Testis (tissue), 3 donors: ENCODE data around the gene GALNT18. TPM values are rescaled to one million over a fixed set of nuclear protein-coding genes. Genes with fewer than 3 reads are reported as not detected.

Source experiments
- DNase-seq: peaks from one replicate; pipeline ENCODE4 v3.0.0-alpha.2; 2019
- H3K27ac ChIP-seq, 2 donors: fragments of 200-600 bp; sonication (generic); one replicate each; pipeline ENCODE4 v1.5.1; 2019
- H3K27me3 ChIP-seq: fragments of 200-600 bp; sonication (generic); one replicate; pipeline ENCODE4 v1.5.1; 2019
- H3K36me3 ChIP-seq: fragments of 200-600 bp; sonication (generic); one replicate; pipeline ENCODE4 v1.5.1; 2017; ENCODE audit warnings: low read depth; ENCODE audit errors: missing control alignments
- H3K4me1 ChIP-seq: fragments of 200-600 bp; sonication (generic); one replicate; pipeline ENCODE4 v1.5.1; 2019
- H3K4me3 ChIP-seq, 2 donors: fragments of 200-600 bp; sonication (generic); one replicate each; pipeline ENCODE4 v1.5.1; 2017 to 2019
- H3K9me3 ChIP-seq: fragments of 200-600 bp; sonication (generic); one replicate; pipeline ENCODE4 v1.5.1; 2017
- CTCF ChIP-seq, 3 experiments: fragments of 450-650 bp in 2 of 3; fragments of 200-600 bp in 1 of 3; sonication (generic) in 1 of 3; IDR thresholded peaks; one replicate each; pipeline ENCODE4 v1.5.1; 2016 to 2019; ENCODE audit warnings: antibody characterized with exemption in 3 of 3, mild to moderate bottlenecking in 2 of 3, moderate library complexity in 1 of 3
- POLR2A ChIP-seq: fragments of 450-650 bp; IDR thresholded peaks from one replicate; pipeline ENCODE4 v1.6.1; 2017; ENCODE audit warnings: antibody characterized with exemption, mild to moderate bottlenecking, moderate library complexity
- WGBS, 2 donors: methylation state at CpG; one replicate each; pipeline ENCODE4 v1.1.5; 2018; 5-methylcytosine and 5-hydroxymethylcytosine counted together
- intact Hi-C: fragments of 100-400 bp; cut with DNase I; formaldehyde crosslinking; loops from one replicate; pipeline ENCODE4 v1.15.1; 2023; ENCODE audit warnings: low total_unique reads
- polyA plus RNA-seq: library from polyadenylated mRNA; stranded (reverse); fragments of 350-450 nt; fragmentation: Illumina TruSeq; extraction: RNeasy Lipid Tissue Mini Kit (QIAGEN cat#74804); gene quantifications from one replicate; pipeline ENCODE4 v1.2.3, GENCODE V29; 2014; ENCODE audit warnings: low read depth, low replicate concordance; ENCODE audit not compliant: insufficient read depth
- total RNA-seq, 2 donors: library from RNA; depleted of rRNA; stranded (reverse); fragments of >200 nt; gene quantifications; one replicate each; pipeline ENCODE4 v1.2.3, GENCODE V29; 2016

GALNT18 gene
- total and polyA plus RNA-seq, 3 donors from 2014 or later = 39.2 to 106 (median 73.9) TPM

- H3K27ac ChIP-seq = no peak overlapping the region
- no peaks in the 10 kb centered on the region for H3K9me3 ChIP-seq
- H3K4me3 ChIP-seq = no peak overlapping the region
- no peak for DNase-seq
- no peaks in the 10 kb centered on the region for H3K27me3 ChIP-seq
- WGBS, 2 donors = 61 to 76% methylated on average over 5 of the region's 5 CpGs
- H3K36me3 ChIP-seq = no peaks in the 10 kb centered on the region
- TF ChIP-seq POLR2A (no peak), CTCF (IDR thresholded peaks at IDR 0.05) (no peak)
- intact Hi-C loops = no loop called here
- H3K4me1 ChIP-seq = no peaks in the 10 kb centered on the region
Measured at GRCh38 chr11:11291041-11292015, 330.5 kb downstream of the GALNT18 start.

DNA sequence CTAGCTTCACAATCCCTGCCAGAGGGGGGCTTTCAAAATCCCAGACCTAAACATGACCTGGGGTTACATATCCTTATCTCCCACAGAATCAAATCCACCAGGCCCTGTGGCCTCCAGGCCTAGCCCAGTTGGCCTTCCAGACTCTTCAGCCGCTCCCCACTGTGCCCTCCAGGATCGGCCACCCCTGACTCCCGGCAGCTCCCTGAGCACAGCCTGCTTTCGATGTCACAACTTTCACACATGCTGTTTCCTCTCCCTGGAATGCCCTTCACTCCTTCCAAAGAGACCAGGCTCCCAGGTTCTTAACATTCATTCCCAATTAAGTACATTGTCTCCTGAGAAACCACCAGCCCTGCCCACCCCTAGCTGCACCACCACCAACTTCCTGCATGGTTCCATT lies 331.5 kb downstream of the GALNT18 start:
- TF ChIP-seq POLR2A = no peak
- TF ChIP-seq CTCF (IDR thresholded peaks at IDR 0.05) = no peak
- DNase-seq = no peak
- 86 to 99% methylated on average over 3 to 4 of the region's 4 CpGs for WGBS, 2 donors
- intact Hi-C loops = no loop called here
- no peaks in the 10 kb centered on the region for H3K27me3 ChIP-seq
- H3K4me3 ChIP-seq = no peak overlapping the region
- no peaks in the 10 kb centered on the region for H3K9me3 ChIP-seq
- H3K4me1 ChIP-seq = no peaks in the 10 kb centered on the region
- no peak overlapping the region for H3K27ac ChIP-seq
- H3K36me3 ChIP-seq = no peaks in the 10 kb centered on the region

GRCh38 chr11:11289669-11290068 lies 332.1 kb downstream of the GALNT18 start:
- Histone ChIP-seq H3K9me3 (no peaks in the 10 kb centered on the region), H3K4me1 (no peaks in the 10 kb centered on the region), H3K4me3 (no peak overlapping the region), H3K27me3 (no peaks in the 10 kb centered on the region), H3K36me3 (no peaks in the 10 kb centered on the region), H3K27ac (no peak overlapping the region)
- TF ChIP-seq POLR2A = no peak
- no peak for TF ChIP-seq CTCF (IDR thresholded peaks at IDR 0.05)
- intact Hi-C loops = no loop called here
- DNase-seq = no peak
- 88 to 100% methylated on average over 1 of the region's 1 CpG for WGBS, 2 donors

DNA sequence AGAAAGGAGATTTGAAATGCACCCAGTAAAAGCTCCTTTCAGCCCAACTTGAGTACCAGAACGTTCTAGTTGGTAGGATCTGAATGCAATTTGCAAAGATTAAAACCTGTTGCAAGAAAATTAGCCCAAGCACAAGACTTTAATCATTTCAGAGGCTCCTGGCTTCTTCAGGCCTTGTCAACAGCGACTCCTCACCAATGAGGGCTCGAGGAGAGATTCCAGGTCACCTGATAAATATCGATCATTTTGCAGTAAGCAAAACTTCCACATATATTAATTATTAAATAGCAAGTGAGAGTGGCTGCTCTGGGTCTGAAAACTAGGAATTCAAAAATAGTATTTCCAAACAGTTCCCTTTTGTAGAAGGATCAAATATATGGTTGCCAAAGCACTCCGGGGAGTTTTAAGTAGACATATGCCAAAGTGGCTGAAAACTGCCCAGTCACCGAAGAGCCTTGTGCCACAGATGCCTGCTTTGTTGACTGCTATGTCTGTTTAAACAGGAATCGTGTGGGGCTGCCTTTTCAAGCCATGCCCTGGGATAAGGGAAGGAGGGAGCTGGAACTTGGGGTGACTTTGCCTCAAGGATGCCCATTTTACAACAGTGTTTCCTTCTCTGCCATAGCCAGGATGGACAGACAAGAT lies 332.7 kb downstream of the GALNT18 start:
- Histone ChIP-seq H3K27me3 (no peaks in the 10 kb centered on the region), H3K36me3 (no peaks in the 10 kb centered on the region), H3K27ac (no peak overlapping the region), H3K9me3 (no peaks in the 10 kb centered on the region), H3K4me3 (no peak overlapping the region), H3K4me1 (no peaks in the 10 kb centered on the region)
- WGBS, 2 donors = 90 to 92% methylated on average over 7 of the region's 7 CpGs
- intact Hi-C loops = no loop called here
- no peak for DNase-seq
- no peak for TF ChIP-seq POLR2A
- no peak for TF ChIP-seq CTCF (IDR thresholded peaks at IDR 0.05)
